Stimulated activated CD4-positive, alpha-beta T cell treated with anti-CD3 and anti-CD28 coated beads, TNF-alpha, amount 100 ng/mL, for 4 hours (primary cell): Measurements from ENCODE around the gene KRTAP5-4.
"Not testable (repeated sequence)": the region's sequence is repeated elsewhere in the genome, so short reads cannot be mapped to it uniquely, and the experiment has no call there.

Experiments used
- DNase-seq, 3 experiments: peaks; one replicate each; pipeline ENCODE4 v3.0.0-alpha.2; 2020; ENCODE audit warnings: low read depth in 3 of 3

The KRTAP5-4 gene

GRCh38 chr11:1622086-1622485 lies at the start of gene KRTAP5-4:
Gene KRTAP5-4, minus strand, starts transcription at chr11:1622138. Its CDS starts 45 bp downstream, at chr11:1622093.
- DNase-seq = no peak

GRCh38 chr11:1671658-1672057 lies 49.7 kb upstream of the KRTAP5-4 start:
- no peak for DNase-seq

- DNase-seq = no peak
These were observed 49.0 kb upstream of the KRTAP5-4 start for GRCh38 chr11:1670905-1671371.

- DNase-seq = not testable (repeated sequence)
These were observed 48.5 kb upstream of the KRTAP5-4 start for GRCh38 chr11:1670457-1670856.

GRCh38 chr11:1669546-1670218 lies 47.7 kb upstream of the KRTAP5-4 start:
- no peak for DNase-seq

GRCh38 chr11:1668911-1669473 lies 47.1 kb upstream of the KRTAP5-4 start:
- DNase-seq = no peak

GRCh38 chr11:1667906-1668305 lies 46.0 kb upstream of the KRTAP5-4 start:
- DNase-seq = no peak

- no peak for DNase-seq
These were observed 45.3 kb upstream of the KRTAP5-4 start for GRCh38 chr11:1667121-1667850.

- no peak for DNase-seq
These were observed 43.4 kb upstream of the KRTAP5-4 start for GRCh38 chr11:1665313-1665712.

- not testable (repeated sequence) for DNase-seq
These were observed 40.9 kb upstream of the KRTAP5-4 start for GRCh38 chr11:1662699-1663283.

- DNase-seq = not testable (repeated sequence)
These were observed 39.7 kb upstream of the KRTAP5-4 start for GRCh38 chr11:1661454-1662269.

- no peak for DNase-seq
These were observed 38.4 kb upstream of the KRTAP5-4 start for GRCh38 chr11:1660111-1660867.

- DNase-seq = no peak
These were observed 37.6 kb upstream of the KRTAP5-4 start for GRCh38 chr11:1659506-1659905.

- DNase-seq = no peak
These were observed 34.7 kb upstream of the KRTAP5-4 start for GRCh38 chr11:1656670-1657069.

- no peak for DNase-seq
These were observed 34.1 kb upstream of the KRTAP5-4 start for GRCh38 chr11:1656061-1656441.

GRCh38 chr11:1655168-1656060 lies 33.5 kb upstream of the KRTAP5-4 start:
- DNase-seq = no peak

- DNase-seq = no peak
These were observed 32.6 kb upstream of the KRTAP5-4 start for GRCh38 chr11:1654388-1655167.

- DNase-seq = no peak
These were observed 31.8 kb upstream of the KRTAP5-4 start for GRCh38 chr11:1653541-1654387.
